HG03280 (cell line): Measurements from ENCODE around the gene DUSP22.
"Not testable (repeated sequence)": the region's sequence is repeated elsewhere in the genome, so short reads cannot be mapped to it uniquely, and the experiment has no call there.

ENCODE experiments used
- ATAC-seq: cut with Tn5 transposase; IDR thresholded peaks from one replicate; pipeline ENCODE4 v1.9.1; 2021; ENCODE audit warnings: mild to moderate bottlenecking, moderate library complexity; ENCODE audit not compliant: unreplicated experiment

Gene DUSP22

DNA sequence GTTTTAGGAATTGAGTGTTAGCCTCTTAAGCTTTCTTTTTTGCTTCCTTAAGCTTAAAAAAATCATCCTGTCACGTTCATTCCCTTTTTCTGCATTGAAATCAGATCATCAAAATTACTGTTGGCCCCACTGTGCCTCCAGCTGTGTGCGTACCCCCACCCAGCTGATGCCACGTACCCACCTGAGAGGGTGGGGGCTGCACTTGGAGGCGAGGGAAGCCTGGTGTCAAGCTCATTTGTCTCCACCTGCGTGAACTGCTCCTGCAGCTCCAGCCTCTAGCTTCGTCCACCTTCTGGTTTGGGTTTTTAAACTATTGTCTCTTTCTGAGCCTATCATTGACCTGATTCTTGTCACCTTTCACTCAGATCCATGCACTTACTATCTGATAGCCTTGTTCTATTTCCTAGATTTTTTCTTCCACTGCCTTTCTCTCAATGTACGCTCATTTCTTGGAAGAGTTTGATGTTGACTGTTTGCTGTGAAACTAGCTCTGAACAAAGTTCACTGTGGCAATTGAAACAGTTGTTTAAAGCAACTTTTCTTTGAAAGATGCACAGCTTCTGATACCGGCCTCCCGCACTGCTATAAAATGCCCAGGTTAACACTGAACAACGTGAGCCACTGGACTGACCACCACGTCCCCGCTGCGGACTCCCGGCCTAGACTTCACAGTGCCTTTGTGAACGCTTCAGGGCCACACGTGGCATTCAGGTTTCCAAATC is 69.3 kb downstream of the DUSP22 start:
- ATAC-seq, result no peak

- no peak for ATAC-seq
Observed at GRCh38 chr6:362231-362923, 70.1 kb downstream of the DUSP22 start.

DNA sequence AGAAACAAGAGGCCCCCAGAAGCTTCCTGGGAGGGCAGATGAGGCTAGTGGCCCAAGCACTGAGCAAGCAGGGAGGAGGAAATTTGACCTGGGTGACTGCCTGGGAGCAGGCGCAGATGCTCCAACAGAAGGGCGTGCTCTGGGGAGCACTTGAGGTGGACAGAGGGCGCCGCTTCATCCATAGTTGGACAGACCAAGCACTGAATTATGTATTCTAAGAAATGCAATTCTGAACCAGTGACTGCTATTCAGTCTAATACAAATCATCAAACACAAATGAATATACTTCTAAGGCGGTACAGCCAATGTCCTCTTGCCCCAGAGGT is 70.6 kb downstream of the DUSP22 start:
- ATAC-seq, result no peak

DNA sequence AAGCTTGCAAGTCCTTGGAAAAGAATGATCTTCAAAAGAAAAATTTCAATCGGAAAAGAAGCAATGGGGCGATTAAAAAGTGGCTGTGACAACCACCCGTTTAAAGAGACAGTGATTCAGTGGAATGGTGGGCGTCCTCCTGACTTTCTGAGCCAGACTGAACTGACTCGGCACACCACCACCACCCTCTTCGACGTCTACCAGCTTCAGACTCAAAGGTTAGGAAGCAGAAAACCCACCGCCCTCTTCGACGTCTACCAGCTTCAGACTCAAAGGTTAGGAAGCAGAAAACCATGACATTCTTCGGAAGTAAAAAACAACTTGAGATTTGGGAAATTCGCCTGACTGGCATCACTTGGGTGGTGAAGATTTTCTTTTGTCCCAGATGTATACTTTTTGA is 71.0 kb downstream of the DUSP22 start:
- no peak for ATAC-seq

- ATAC-seq, result no peak
Observed at GRCh38 chr6:363909-364308, 71.6 kb downstream of the DUSP22 start.

GRCh38 chr6:364609-365540 is 72.6 kb downstream of the DUSP22 start:
- no peak for ATAC-seq

GRCh38 chr6:365835-366234 is 73.5 kb downstream of the DUSP22 start:
- no peak for ATAC-seq

- no peak for ATAC-seq
Observed at GRCh38 chr6:366389-367297, 74.4 kb downstream of the DUSP22 start.

DNA sequence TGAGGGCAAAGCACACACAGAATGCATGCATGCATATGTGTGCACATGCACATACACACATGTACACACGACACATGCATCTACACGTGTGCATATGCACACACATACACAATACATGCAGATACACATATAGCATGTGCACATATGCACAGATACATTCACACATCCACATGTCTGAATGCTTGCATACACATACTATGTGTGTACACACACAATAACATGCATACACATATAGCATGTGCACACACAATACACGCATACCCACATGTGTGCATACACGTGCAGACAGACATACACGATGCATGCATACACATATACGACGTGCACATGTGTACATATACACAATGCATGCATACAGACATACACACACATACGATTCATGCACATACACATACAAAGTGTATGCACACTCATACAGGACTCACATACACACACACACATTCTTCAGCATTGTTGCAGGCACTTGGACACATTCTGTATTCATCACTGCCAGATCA is 75.1 kb downstream of the DUSP22 start:
- no peak for ATAC-seq

GRCh38 chr6:367891-368630 is 75.8 kb downstream of the DUSP22 start:
- no peak for ATAC-seq

DNA sequence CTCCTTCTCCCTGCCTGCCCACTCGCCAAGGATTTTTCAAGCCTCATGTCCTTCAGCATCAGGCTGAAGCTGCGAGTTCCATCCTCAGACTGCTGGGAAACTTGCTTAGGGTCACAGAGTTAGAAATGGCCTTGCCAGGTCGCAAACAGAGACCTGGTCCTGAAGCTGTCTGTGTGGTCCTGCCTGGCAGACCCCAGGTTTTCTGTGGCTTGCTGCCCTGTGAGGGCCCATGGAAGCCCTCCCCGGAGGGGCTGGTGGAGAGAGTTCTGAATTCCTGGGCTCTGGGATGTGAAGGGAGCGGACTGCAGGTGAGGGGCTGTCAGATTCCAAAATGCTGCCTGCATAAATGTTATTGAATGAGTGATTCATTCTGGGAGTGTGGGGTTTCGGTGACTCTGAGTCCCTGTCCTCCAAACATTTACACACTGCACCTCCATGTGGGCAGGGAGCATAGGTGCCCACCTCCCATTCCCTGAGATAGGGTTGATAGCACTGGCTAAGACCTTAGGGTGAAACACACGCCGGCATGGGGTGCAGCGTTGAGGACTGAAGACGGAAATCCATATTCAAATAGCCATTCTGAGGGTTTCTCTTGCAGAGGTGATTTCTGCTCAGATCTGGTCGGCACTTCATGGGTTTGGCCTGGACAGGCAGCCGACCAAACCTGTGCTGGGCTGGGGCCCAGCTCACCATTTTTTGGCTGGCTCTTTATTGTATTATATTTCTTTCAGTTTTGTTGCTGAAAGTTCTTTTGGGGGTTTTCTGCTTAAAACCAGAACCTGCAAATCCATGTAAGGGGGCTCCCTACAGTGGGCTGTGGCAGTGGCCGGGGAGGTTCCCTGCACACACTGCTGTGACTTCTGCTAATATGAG is 77.5 kb downstream of the DUSP22 start:
- ATAC-seq, result no peak

- ATAC-seq, result no peak
Observed at GRCh38 chr6:370555-370954, 78.3 kb downstream of the DUSP22 start.

DNA sequence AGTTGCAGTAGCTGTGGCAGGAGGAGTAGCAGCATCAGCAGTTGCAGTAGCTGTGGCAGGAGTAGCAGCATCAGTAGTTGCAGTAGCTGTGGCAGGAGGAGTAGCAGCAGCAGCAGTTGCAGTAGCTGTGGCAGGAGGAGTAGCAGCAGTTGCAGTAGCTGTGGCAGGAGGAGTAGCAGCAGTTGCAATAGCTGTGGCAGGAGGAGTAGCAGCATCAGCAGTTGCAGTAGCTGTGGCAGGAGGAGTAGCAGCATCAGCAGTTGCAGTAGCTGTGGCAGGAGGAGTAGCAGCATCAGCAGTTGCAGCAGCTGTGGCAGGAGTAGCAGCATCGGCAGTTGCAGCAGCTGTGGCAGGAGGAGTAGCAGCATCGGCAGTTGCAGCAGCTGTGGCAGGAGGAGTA is 79.6 kb downstream of the DUSP22 start:
- ATAC-seq, result not testable (repeated sequence)

- no peak for ATAC-seq
Observed at GRCh38 chr6:372336-372911, 80.1 kb downstream of the DUSP22 start.

- no peak for ATAC-seq
Observed at GRCh38 chr6:373031-373430, 80.7 kb downstream of the DUSP22 start.

GRCh38 chr6:373773-374724 is 81.8 kb downstream of the DUSP22 start:
- ATAC-seq, result no peak

- ATAC-seq, result no peak
Observed at GRCh38 chr6:374956-375355, 82.7 kb downstream of the DUSP22 start.
